Mesodermal cell (in vitro differentiated cells): ENCODE measurements around the gene HMCN1.

ENCODE experiments used
- H3K27ac ChIP-seq: 2 replicates; pipeline ENCODE4 v1.7.0; 2013; ENCODE audit warnings: mild to moderate bottlenecking, low read depth, low read length, moderate library complexity; ENCODE audit not compliant: severe bottlenecking
- H3K36me3 ChIP-seq: 2 replicates; pipeline ENCODE4 v1.7.1; 2013; ENCODE audit warnings: mild to moderate bottlenecking, low read length, moderate library complexity; ENCODE audit not compliant: control insufficient read depth, insufficient read depth
- H3K4me1 ChIP-seq: one replicate; pipeline ENCODE4 v1.7.1; 2013; ENCODE audit warnings: mild to moderate bottlenecking, low read length; ENCODE audit not compliant: insufficient read depth, control insufficient read depth, poor library complexity, severe bottlenecking
- H3K4me3 ChIP-seq: 2 replicates; pipeline ENCODE4 v1.7.0; 2013; ENCODE audit warnings: low read length, control low read depth, mild to moderate bottlenecking; ENCODE audit not compliant: insufficient read depth, poor library complexity, severe bottlenecking; ENCODE audit errors: extremely low read depth
- H3K9me3 ChIP-seq: 2 replicates; pipeline ENCODE4 v1.7.1; 2013; ENCODE audit warnings: mild to moderate bottlenecking, low read length, moderate library complexity; ENCODE audit not compliant: control insufficient read depth
- WGBS, 2 experiments: methylation state at CpG; one replicate each; pipeline ENCODE4 v1.1.5; 2013; ENCODE audit warnings: missing lambda C conversion rate in 2 of 2; ENCODE audit not compliant: insufficient coverage in 2 of 2; 5-methylcytosine and 5-hydroxymethylcytosine counted together

Gene HMCN1

GRCh38 chr1:186231861-186232436 is 497.8 kb downstream of the HMCN1 start:
- H3K36me3 ChIP-seq, result no peaks in the 10 kb centered on the region
- H3K4me3 ChIP-seq, result no peak overlapping the region
- no peak overlapping the region for H3K27ac ChIP-seq
- no peaks in the 10 kb centered on the region for H3K9me3 ChIP-seq
- H3K4me1 ChIP-seq, result peaks cover 9% of the 10 kb centered on the region
- 92% methylated on average over 1 of the region's 2 CpGs; no CpG with 5 or more reads in 1 of the 2 experiments for WGBS, 2 experiments

DNA sequence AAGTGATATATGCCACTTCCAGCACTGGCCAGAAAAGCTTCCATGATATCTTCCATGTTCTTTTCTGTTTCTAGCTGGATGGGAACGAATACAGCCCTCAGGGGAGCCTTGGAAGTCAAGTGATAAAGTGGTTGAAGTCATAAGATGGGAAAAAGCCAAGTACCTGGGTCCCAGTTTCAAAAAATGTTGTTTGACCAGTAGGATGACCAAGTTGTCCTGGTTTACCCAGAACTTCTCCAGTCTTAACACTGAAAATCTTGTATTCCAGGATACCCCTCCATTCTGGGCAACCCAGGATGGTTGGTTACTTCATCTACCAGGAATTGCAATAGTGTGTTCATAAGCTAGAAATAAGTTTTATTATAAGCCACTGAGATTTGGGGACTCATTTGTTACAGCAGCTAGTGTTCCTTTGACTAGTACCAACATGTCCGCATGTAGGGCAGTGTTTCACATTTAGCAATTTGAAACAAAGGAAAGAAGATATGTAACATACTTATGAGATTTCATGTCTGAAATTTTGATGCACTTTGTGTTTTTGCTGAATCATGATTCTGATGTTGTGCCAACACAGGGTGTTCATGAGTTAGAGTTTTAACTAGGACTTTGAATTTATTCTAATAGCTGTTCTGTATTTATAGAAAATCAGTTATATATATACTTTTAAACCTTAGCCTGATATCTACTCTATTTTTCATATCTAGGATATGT is 500.9 kb downstream of the HMCN1 start:
- H3K27ac ChIP-seq, result no peak overlapping the region
- peaks cover 13% of the 10 kb centered on the region for H3K4me1 ChIP-seq
- H3K9me3 ChIP-seq, result no peaks in the 10 kb centered on the region
- no peaks in the 10 kb centered on the region for H3K36me3 ChIP-seq
- H3K4me3 ChIP-seq, result no peak overlapping the region
- 43 to 100% methylated on average over 1 of the region's 2 CpGs for WGBS, 2 experiments

DNA sequence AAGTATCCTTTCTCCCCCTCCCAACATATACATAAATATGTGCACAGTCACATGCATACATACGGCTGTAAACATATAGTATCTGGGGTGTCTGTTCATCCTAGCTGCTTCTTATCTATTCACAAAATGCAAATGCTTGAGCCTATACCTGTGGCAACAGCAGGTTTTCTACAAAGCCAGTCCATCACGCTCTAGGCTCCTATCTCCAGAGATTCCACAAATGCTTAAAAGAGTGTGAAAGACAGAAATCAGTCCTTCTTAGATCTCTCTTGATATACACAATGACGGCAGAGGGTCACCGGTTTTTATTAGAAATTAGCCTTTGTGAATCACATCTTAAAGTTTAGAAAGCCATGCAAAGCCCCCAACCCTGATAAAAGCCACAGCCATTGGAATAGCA is 501.5 kb downstream of the HMCN1 start:
- WGBS, 2 experiments, result 75 to 92% methylated on average over 3 to 4 of the region's 4 CpGs
- H3K36me3 ChIP-seq, result no peaks in the 10 kb centered on the region
- no peak overlapping the region for H3K4me3 ChIP-seq
- no peak overlapping the region for H3K27ac ChIP-seq
- no peaks in the 10 kb centered on the region for H3K9me3 ChIP-seq
- H3K4me1 ChIP-seq, result peaks cover 13% of the 10 kb centered on the region

DNA sequence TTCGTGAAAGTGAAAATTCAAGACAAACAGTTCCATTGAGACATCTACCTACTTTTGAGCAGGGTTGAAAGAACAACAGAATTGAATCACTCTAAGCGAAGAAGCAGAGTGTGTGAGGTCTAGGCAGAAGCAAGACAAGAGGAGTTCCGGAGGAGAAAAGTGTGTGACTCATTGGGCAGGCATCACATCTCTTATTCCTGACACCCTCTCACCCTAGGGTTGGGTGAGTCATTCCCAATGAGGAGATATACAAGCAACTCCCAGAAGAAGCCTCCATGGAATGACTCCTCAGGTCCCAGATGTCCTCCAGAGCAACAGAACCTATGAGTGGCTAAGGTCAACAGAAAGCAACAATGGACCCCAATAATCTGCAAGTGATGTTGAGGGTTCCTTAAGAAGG is 502.7 kb downstream of the HMCN1 start:
- Histone ChIP-seq H3K4me3 (no peak overlapping the region), H3K9me3 (no peaks in the 10 kb centered on the region), H3K36me3 (no peaks in the 10 kb centered on the region), H3K27ac (no peak overlapping the region), H3K4me1 (peaks cover 13% of the 10 kb centered on the region)
- WGBS, 2 experiments, result no CpG with 5 or more reads among the region's 3 CpGs

- Histone ChIP-seq H3K4me3 (no peak overlapping the region), H3K27ac (no peak overlapping the region), H3K4me1 (peaks cover 13% of the 10 kb centered on the region), H3K9me3 (no peaks in the 10 kb centered on the region), H3K36me3 (no peaks in the 10 kb centered on the region)
Observed at GRCh38 chr1:186239171-186239570, 505.0 kb downstream of the HMCN1 start.

GRCh38 chr1:186240436-186240835 is 506.2 kb downstream of the HMCN1 start:
- Histone ChIP-seq H3K4me1 (peaks cover 13% of the 10 kb centered on the region), H3K27ac (no peak overlapping the region), H3K9me3 (no peaks in the 10 kb centered on the region), H3K4me3 (no peak overlapping the region), H3K36me3 (no peaks in the 10 kb centered on the region)
- WGBS, 2 experiments, result no CpG with 5 or more reads among the region's 1 CpG
